Hepatocyte (in vitro differentiated cells): ENCODE measurements around the gene ATP5F1D. TPM values are rescaled to one million over a fixed set of nuclear protein-coding genes. Genes with fewer than 3 reads are reported as not detected.

Experiments used
- DNase-seq: peaks from one replicate; pipeline ENCODE4 v3.0.0-alpha.2; 2016; ENCODE audit warnings: low spot score
- H2AFZ ChIP-seq: fragments of 200-600 bp; sonication (generic); 2 replicates; pipeline ENCODE4 v1.6.0; 2016; ENCODE audit warnings: antibody characterized with exemption, mild to moderate bottlenecking
- H3K27ac ChIP-seq: fragments of 200-600 bp; sonication (generic); 2 replicates; pipeline ENCODE4 v1.5.1; 2016; ENCODE audit warnings: mild to moderate bottlenecking
- H3K27me3 ChIP-seq: fragments of 200-600 bp; sonication (generic); 2 replicates; pipeline ENCODE4 v1.6.1; 2016
- H3K36me3 ChIP-seq: fragments of 200-600 bp; sonication (generic); replicated peaks from 2 replicates; pipeline ENCODE4 v1.5.1; 2016; ENCODE audit warnings: low read depth; ENCODE audit not compliant: insufficient read depth
- H3K4me1 ChIP-seq: fragments of 200-600 bp; sonication (generic); 2 replicates; pipeline ENCODE4 v1.5.1; 2016; ENCODE audit warnings: mild to moderate bottlenecking, moderate library complexity; ENCODE audit not compliant: insufficient read depth
- H3K4me2 ChIP-seq: fragments of 200-600 bp; sonication (generic); 2 replicates; pipeline ENCODE4 v1.6.0; 2016
- H3K4me3 ChIP-seq: fragments of 200-600 bp; sonication (generic); 2 replicates; pipeline ENCODE4 v1.5.1; 2016; ENCODE audit warnings: mild to moderate bottlenecking
- H3K79me2 ChIP-seq: fragments of 200-600 bp; sonication (generic); 2 replicates; pipeline ENCODE4 v1.6.0; 2017; ENCODE audit warnings: mild to moderate bottlenecking
- H3K9me2 ChIP-seq: fragments of 200-600 bp; sonication (generic); replicated peaks from 2 replicates; pipeline ENCODE4 v1.6.0; 2017; ENCODE audit warnings: mild to moderate bottlenecking; ENCODE audit not compliant: insufficient read depth
- H3K9me3 ChIP-seq: fragments of 200-600 bp; sonication (generic); 2 replicates; pipeline ENCODE4 v1.5.1; 2016; ENCODE audit warnings: low read depth, mild to moderate bottlenecking
- H4K20me1 ChIP-seq: fragments of 200-600 bp; sonication (generic); 2 replicates; pipeline ENCODE4 v1.6.0; 2016; ENCODE audit warnings: mild to moderate bottlenecking; ENCODE audit not compliant: insufficient read depth, poor library complexity, severe bottlenecking
- EZH2 ChIP-seq: fragments of 200-600 bp; sonication (generic); IDR thresholded peaks from 2 replicates; pipeline ENCODE4 v1.6.1; 2016; ENCODE audit warnings: antibody characterized with exemption, mild to moderate bottlenecking, borderline replicate concordance
- EZH2phosphoT487 ChIP-seq: fragments of 200-600 bp; sonication (generic); IDR thresholded peaks from one replicate; pipeline ENCODE4 v1.6.1; 2018; ENCODE audit warnings: antibody characterized with exemption, mild to moderate bottlenecking, low read depth, moderate library complexity; ENCODE audit not compliant: unreplicated experiment, severe bottlenecking
- WGBS: methylation state at CpG from one replicate; pipeline ENCODE4 v1.1.6; 2016; ENCODE audit warnings: low lambda C conversion rate; ENCODE audit errors: missing lambda C conversion rate; 5-methylcytosine and 5-hydroxymethylcytosine counted together
- polyA plus RNA-seq: library from polyadenylated mRNA; unstranded; fragments of >200 nt; fragmentation: Nextera tagmentation; extraction: Ambion mirVana; gene quantifications from 2 replicates; pipeline ENCODE4 v1.2.1, GENCODE V29; 2016
- total RNA-seq: library from RNA; depleted of rRNA; stranded (reverse); fragments of >200 nt; gene quantifications from 2 replicates; pipeline ENCODE4 v1.2.3, GENCODE V29; 2014
- TF ChIP-seq, protein P1 (sequence below): fragments of 200-600 bp; sonication (generic); IDR thresholded peaks from 2 replicates; pipeline ENCODE4 v1.5.1; 2016; ENCODE audit warnings: antibody characterized with exemption, mild to moderate bottlenecking; ENCODE audit not compliant: poor library complexity

Gene ATP5F1D
- total and polyA plus RNA-seq, 2 experiments from 2014 or later, result 54.0 to 291 TPM

DNA sequence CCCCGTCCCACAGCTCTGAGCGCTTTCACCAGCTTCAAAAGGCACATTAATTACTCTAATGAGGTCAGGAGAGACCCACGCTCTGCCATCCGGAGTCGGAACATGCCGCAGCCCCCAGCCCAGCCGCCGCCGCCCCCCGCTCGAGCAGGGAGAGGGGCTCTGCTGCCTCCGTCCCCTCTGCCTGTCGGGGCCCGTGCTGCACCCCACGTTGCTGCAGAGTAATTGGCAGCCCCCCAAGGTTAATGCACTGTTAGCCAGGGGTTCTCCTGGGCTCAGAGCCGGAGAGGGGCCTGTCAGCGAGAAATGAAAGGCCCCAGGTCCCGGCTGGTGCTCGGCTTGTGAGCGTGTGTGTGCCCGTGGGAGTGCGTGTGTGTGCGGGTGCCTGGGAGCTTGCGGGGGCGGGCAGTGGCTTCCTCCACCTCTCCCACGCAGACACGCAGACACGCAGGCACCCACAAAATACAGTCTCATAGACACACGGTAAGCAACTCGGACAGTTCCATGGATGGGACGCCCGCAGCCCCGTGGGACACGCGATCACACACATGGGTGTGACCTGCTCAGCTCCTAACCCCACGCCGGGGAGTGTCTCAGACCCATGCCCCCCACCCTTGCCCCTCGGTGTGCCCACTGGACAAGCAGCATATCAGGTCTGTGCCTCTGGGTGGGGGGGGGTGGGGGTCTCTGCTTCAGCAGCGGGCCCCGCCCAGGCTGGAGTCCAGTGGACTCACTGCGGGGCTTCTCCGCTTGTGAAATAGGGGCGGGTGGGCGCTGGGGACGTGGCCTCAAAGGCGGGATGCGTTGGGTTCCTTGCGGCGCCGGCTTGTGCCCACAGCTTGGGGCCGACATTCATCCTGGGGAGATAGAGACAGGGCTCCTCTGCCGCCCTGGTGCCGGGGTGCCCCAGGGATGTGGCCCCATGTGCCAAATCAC is 39.4 kb downstream of the ATP5F1D start:
- H3K27ac ChIP-seq, result no peak overlapping the region
- DNase-seq, result no peak
- no peak for TF ChIP-seq EZH2
- TF ChIP-seq, protein P1, sequence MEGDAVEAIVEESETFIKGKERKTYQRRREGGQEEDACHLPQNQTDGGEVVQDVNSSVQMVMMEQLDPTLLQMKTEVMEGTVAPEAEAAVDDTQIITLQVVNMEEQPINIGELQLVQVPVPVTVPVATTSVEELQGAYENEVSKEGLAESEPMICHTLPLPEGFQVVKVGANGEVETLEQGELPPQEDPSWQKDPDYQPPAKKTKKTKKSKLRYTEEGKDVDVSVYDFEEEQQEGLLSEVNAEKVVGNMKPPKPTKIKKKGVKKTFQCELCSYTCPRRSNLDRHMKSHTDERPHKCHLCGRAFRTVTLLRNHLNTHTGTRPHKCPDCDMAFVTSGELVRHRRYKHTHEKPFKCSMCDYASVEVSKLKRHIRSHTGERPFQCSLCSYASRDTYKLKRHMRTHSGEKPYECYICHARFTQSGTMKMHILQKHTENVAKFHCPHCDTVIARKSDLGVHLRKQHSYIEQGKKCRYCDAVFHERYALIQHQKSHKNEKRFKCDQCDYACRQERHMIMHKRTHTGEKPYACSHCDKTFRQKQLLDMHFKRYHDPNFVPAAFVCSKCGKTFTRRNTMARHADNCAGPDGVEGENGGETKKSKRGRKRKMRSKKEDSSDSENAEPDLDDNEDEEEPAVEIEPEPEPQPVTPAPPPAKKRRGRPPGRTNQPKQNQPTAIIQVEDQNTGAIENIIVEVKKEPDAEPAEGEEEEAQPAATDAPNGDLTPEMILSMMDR, result no peak
- no peak for TF ChIP-seq EZH2phosphoT487
- no peaks in the 10 kb centered on the region for H3K27me3 ChIP-seq
- no peak overlapping the region for H3K4me3 ChIP-seq
- H3K36me3 ChIP-seq, result no peaks in the 10 kb centered on the region
- no peak overlapping the region for H2AFZ ChIP-seq
- H3K4me2 ChIP-seq, result no peak overlapping the region
- H3K4me1 ChIP-seq, result peaks cover 27% of the 10 kb centered on the region
- no peaks in the 10 kb centered on the region for H3K9me2 ChIP-seq
- no peaks in the 10 kb centered on the region for H4K20me1 ChIP-seq
- peaks cover 13% of the 10 kb centered on the region for H3K79me2 ChIP-seq
- no peaks in the 10 kb centered on the region for H3K9me3 ChIP-seq
- WGBS, result 94% methylated on average over 38 of the region's 53 CpGs

DNA sequence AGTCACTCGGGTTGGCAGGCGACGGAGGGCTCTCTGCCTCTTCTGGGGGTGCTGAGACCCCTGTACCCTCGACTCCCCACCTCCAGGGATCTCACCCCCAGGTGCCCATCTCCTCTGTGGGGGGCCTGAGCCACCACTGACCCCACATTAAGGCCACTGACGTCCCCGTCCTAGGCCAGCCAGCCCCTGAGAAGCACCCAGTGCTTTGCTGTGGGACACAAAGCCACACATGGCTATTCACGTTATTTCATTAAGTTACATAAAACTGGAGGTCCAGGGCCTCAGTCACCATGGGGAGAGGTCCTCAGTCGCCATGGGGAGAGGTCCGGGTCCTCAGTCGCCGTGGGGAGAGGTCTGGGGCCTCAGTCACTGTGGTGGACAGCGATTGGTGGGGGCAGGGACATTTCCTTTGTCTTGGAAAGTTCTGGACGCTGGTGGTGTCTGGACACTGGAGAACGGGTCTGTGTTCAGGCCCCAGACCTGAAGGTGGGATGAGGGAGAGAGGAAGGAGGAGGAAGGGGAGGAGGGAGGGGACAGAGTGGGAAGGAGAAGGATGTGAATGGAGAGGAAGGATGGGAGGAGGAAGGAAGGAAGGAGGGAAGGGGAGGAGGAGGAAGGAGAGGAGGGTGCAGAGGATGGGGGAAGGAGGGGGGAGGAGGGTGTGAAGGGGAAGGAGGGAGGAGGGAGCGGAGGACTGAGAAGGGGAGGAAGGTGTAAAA is 40.2 kb downstream of the ATP5F1D start:
- H3K9me2 ChIP-seq, result no peaks in the 10 kb centered on the region
- no peaks in the 10 kb centered on the region for H3K9me3 ChIP-seq
- peaks cover 23% of the 10 kb centered on the region for H3K4me1 ChIP-seq
- no peaks in the 10 kb centered on the region for H4K20me1 ChIP-seq
- no peak overlapping the region for H3K4me3 ChIP-seq
- peaks cover 10% of the 10 kb centered on the region for H3K79me2 ChIP-seq
- 77% methylated on average over 13 of the region's 15 CpGs for WGBS
- no peak overlapping the region for H2AFZ ChIP-seq
- no peak overlapping the region for H3K4me2 ChIP-seq
- H3K27ac ChIP-seq, result no peak overlapping the region
- H3K27me3 ChIP-seq, result no peaks in the 10 kb centered on the region
- DNase-seq, result no peak
- H3K36me3 ChIP-seq, result no peaks in the 10 kb centered on the region
- TF ChIP-seq EZH2 (no peak), EZH2phosphoT487 (no peak)
- TF ChIP-seq, protein P1, result no peak

DNA sequence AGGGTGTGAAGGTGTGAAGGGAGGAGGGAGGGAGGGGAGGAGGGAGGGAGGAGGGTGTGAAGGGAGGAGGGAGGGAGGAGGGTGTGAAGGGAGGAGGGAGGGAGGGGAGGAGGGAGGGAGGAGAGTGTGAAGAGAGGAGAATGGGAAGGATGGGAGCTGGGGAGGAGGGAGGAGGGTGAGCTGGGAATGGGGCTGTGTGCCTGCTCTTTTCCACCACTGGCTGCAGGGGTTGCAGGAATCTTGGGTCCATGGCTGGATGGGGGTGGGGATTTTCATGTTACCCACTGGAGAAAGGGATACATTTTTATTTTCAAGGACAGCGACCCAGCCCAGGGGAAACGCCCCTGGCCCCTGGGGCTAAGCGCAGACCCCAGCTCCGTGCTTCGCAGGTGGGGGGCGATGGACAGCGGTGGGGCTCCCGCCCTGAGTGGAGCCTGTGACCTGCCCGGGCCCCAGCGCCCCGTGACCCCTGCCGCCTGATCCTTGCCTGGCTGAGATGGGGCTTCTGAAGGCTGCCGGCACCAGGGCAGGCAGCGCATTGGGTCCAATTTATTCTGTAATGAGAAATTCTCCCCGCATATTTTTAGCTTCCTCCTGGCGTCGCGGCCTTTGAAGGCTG is 41.1 kb downstream of the ATP5F1D start:
- Histone ChIP-seq H3K27ac (no peak overlapping the region), H3K79me2 (peaks cover 14% of the 10 kb centered on the region), H3K4me3 (no peak overlapping the region), H4K20me1 (no peaks in the 10 kb centered on the region), H3K9me3 (no peaks in the 10 kb centered on the region), H3K36me3 (no peaks in the 10 kb centered on the region), H3K4me1 (peaks cover 30% of the 10 kb centered on the region), H3K4me2 (no peak overlapping the region), H3K9me2 (no peaks in the 10 kb centered on the region), H3K27me3 (no peaks in the 10 kb centered on the region), H2AFZ (no peak overlapping the region)
- no peak for DNase-seq
- TF ChIP-seq EZH2, result no peak
- no peak for TF ChIP-seq EZH2phosphoT487
- TF ChIP-seq, protein P1, result no peak
- WGBS, result 85% methylated on average over 17 of the region's 18 CpGs
